Activated naive CD4-positive, alpha-beta T cell treated with anti-CD3 and anti-CD28 coated beads for 36 hours (primary cell): ENCODE data around the gene TRIM7. TPM values are rescaled to one million over a fixed set of nuclear protein-coding genes. Genes with fewer than 3 reads are reported as not detected.

Source experiments
- CTCF ChIA-PET: fragments of 350-600 bp; sonication (Branson Sonifier 250); formaldehyde crosslinking; loops from one replicate; lab custom pipeline; 2021; ENCODE audit warnings: antibody characterized with exemption; lab: Charles Lee
- DNase-seq: peaks from one replicate; pipeline ENCODE4 v3.0.0-alpha.2; 2020
- H3K27ac Mint-ChIP-seq: one replicate; pipeline ENCODE4 v1.8.0; 2021; ENCODE audit warnings: mild to moderate bottlenecking, mixed read lengths
- H3K27me3 Mint-ChIP-seq: one replicate; pipeline ENCODE4 v1.8.0; 2021; ENCODE audit warnings: low read depth, mixed read lengths
- H3K36me3 Mint-ChIP-seq: one replicate; pipeline ENCODE4 v1.8.0; 2021; ENCODE audit warnings: low read depth, mixed read lengths
- H3K4me1 Mint-ChIP-seq: one replicate; pipeline ENCODE4 v1.8.0; 2021; ENCODE audit warnings: low read depth, mixed read lengths
- H3K4me3 Mint-ChIP-seq: one replicate; pipeline ENCODE4 v1.8.0; 2021; ENCODE audit warnings: mild to moderate bottlenecking, moderate library complexity, mixed read lengths
- H3K9me3 Mint-ChIP-seq: one replicate; pipeline ENCODE4 v1.8.0; 2021; ENCODE audit warnings: mixed read lengths
- intact Hi-C: fragments of 100-400 bp; cut with micrococcal nuclease; formaldehyde crosslinking; loops from one replicate; pipeline ENCODE4 v1.15.1; 2023
- total RNA-seq, 2 experiments: library from RNA; stranded (reverse); gene quantifications; one replicate each; pipeline ENCODE4 v1.2.3, GENCODE V29; 2021

The TRIM7 gene
- total RNA-seq, result 1 to 10 TPM; 1.6 to 1.8 TPM

- CTCF ChIA-PET, result interaction anchor here (0.5 to 1.5 kb wide), 3 partner anchors 15 to 45 kb away, joined by 3 to 5 read pairs (median 5); no protein-coding TSS in a partner anchor
- Mint-ChIP-seq H3K27me3 (peaks cover 19% of the 10 kb centered on the region), H3K4me1 (peaks cover 27% of the 10 kb centered on the region), H3K36me3 (peaks cover 10% of the 10 kb centered on the region), H3K9me3 (no peaks in the 10 kb centered on the region), H3K4me3 (peak within 1 kb of the TSS; percentile 92), H3K27ac (no peak within 1 kb of the TSS)
- intact Hi-C loops, result no loop called here
- no peak for DNase-seq
Measured at GRCh38 chr5:181204826-181205760, at the start of gene TRIM7. TRIM7 (minus strand) TSS chr5:181205196; CDS start chr5:181205110, 86 bp downstream.

- peak overlapping the region; percentile 95 for H3K4me3 Mint-ChIP-seq
Measured at GRCh38 chr5:181248277-181248676, 43.3 kb upstream of the TRIM7 start.

GRCh38 chr5:181246276-181247049 lies 41.5 kb upstream of the TRIM7 start:
- DNase-seq, result peak; percentile 89
- CTCF ChIA-PET, result interaction anchor here (0.8 to 1.8 kb wide), 5 partner anchors 9 to 74 kb away, joined by 3 to 6 read pairs (median 4); no protein-coding TSS in a partner anchor
- Mint-ChIP-seq H3K27ac (peak overlapping the region; percentile 99), H3K9me3 (no peaks in the 10 kb centered on the region), H3K4me1 (peaks cover 58% of the 10 kb centered on the region), H3K4me3 (peak overlapping the region; percentile 95), H3K36me3 (peaks cover 38% of the 10 kb centered on the region), H3K27me3 (no peaks in the 10 kb centered on the region)
- intact Hi-C loops, result no loop called here

More at GRCh38 chr5:181248277-181248676, 43.3 kb upstream of the TRIM7 start:
- H3K36me3 Mint-ChIP-seq, result peaks cover 25% of the 10 kb centered on the region
- DNase-seq, result no peak
- intact Hi-C loops, result no loop called here
- H3K4me1 Mint-ChIP-seq, result peaks cover 56% of the 10 kb centered on the region
- CTCF ChIA-PET, result no interaction called here
- no peaks in the 10 kb centered on the region for H3K27me3 Mint-ChIP-seq
- peak overlapping the region; percentile 99 for H3K27ac Mint-ChIP-seq
- H3K9me3 Mint-ChIP-seq, result no peaks in the 10 kb centered on the region

- peaks cover 44% of the 10 kb centered on the region for H3K36me3 Mint-ChIP-seq
- H3K27ac Mint-ChIP-seq, result peak overlapping the region; percentile 99
- H3K4me3 Mint-ChIP-seq, result peak overlapping the region; percentile 95
- no peak for DNase-seq
- no peaks in the 10 kb centered on the region for H3K27me3 Mint-ChIP-seq
- intact Hi-C loops, result no loop called here
- no peaks in the 10 kb centered on the region for H3K9me3 Mint-ChIP-seq
- CTCF ChIA-PET, result interaction anchor here (0.8 to 1.8 kb wide), 5 partner anchors 10 to 73 kb away, joined by 3 to 6 read pairs (median 4); no protein-coding TSS in a partner anchor
- H3K4me1 Mint-ChIP-seq, result peaks cover 62% of the 10 kb centered on the region
Measured at GRCh38 chr5:181245427-181246275, 40.7 kb upstream of the TRIM7 start.

GRCh38 chr5:181243564-181244343 lies 38.8 kb upstream of the TRIM7 start, which contains the start of gene RACK1:
RACK1 (minus strand) TSS chr5:181243906; CDS start chr5:181243800, 106 bp downstream.
- H3K4me1 Mint-ChIP-seq, result peaks cover 60% of the 10 kb centered on the region
- peak within 1 kb of the TSS; percentile 99 for H3K27ac Mint-ChIP-seq
- CTCF ChIA-PET, result no interaction called here
- peaks cover 60% of the 10 kb centered on the region for H3K36me3 Mint-ChIP-seq
- H3K4me3 Mint-ChIP-seq, result peak within 1 kb of the TSS; percentile 95
- no peaks in the 10 kb centered on the region for H3K9me3 Mint-ChIP-seq
- no peaks in the 10 kb centered on the region for H3K27me3 Mint-ChIP-seq
- peak; percentile 94 for DNase-seq
- intact Hi-C loops, result loop anchor here (1.0 to 5.0 kb wide), 7 partner anchors 18 to 1621 kb away; partner anchors contain the start of genes HNRNPH1, TRIM41 and TRIM52

GRCh38 chr5:181243018-181243563 lies 38.1 kb upstream of the TRIM7 start:
- Mint-ChIP-seq H3K36me3 (peaks cover 65% of the 10 kb centered on the region), H3K27me3 (no peaks in the 10 kb centered on the region), H3K9me3 (no peaks in the 10 kb centered on the region), H3K27ac (peak overlapping the region; percentile 99), H3K4me1 (peaks cover 58% of the 10 kb centered on the region), H3K4me3 (peak overlapping the region; percentile 93)
- intact Hi-C loops, result loop anchor here (5.0 kb wide), 1 partner anchor 1621 kb away; the partner anchor contains the start of gene HNRNPH1
- DNase-seq, result no peak
- CTCF ChIA-PET, result no interaction called here

GRCh38 chr5:181242031-181242451 lies 37.0 kb upstream of the TRIM7 start:
- CTCF ChIA-PET, result no interaction called here
- Mint-ChIP-seq H3K27ac (peak overlapping the region; percentile 99), H3K9me3 (no peaks in the 10 kb centered on the region), H3K4me1 (peaks cover 56% of the 10 kb centered on the region), H3K27me3 (no peaks in the 10 kb centered on the region), H3K36me3 (peaks cover 70% of the 10 kb centered on the region), H3K4me3 (peak overlapping the region; percentile 93)
- intact Hi-C loops, result loop anchor here (5.0 kb wide), 1 partner anchor 1620 kb away; the partner anchor contains the start of gene HNRNPH1
- no peak for DNase-seq

GRCh38 chr5:181241393-181241975 lies 36.5 kb upstream of the TRIM7 start:
- CTCF ChIA-PET, result interaction anchor here (0.6 kb wide), 1 partner anchor 10 kb away, joined by 3 read pairs; no protein-coding TSS in a partner anchor

GRCh38 chr5:181239062-181239663 lies 34.2 kb upstream of the TRIM7 start:
- intact Hi-C loops, result no loop called here
- peak overlapping the region; percentile 59 for H3K27ac Mint-ChIP-seq
- CTCF ChIA-PET, result no interaction called here

More at GRCh38 chr5:181241393-181241975, 36.5 kb upstream of the TRIM7 start:
- H3K9me3 Mint-ChIP-seq, result no peaks in the 10 kb centered on the region
- no peaks in the 10 kb centered on the region for H3K27me3 Mint-ChIP-seq
- H3K36me3 Mint-ChIP-seq, result peaks cover 75% of the 10 kb centered on the region
- peak; percentile 84 for DNase-seq
- H3K27ac Mint-ChIP-seq, result peak overlapping the region; percentile 99
- peaks cover 55% of the 10 kb centered on the region for H3K4me1 Mint-ChIP-seq
- intact Hi-C loops, result loop anchor here (5.0 kb wide), 1 partner anchor 1619 kb away; the partner anchor contains the start of gene HNRNPH1
- peak overlapping the region; percentile 93 for H3K4me3 Mint-ChIP-seq

More at GRCh38 chr5:181239062-181239663, 34.2 kb upstream of the TRIM7 start:
- Mint-ChIP-seq H3K36me3 (peaks cover 82% of the 10 kb centered on the region), H3K9me3 (no peaks in the 10 kb centered on the region), H3K4me3 (no peak overlapping the region), H3K4me1 (peaks cover 44% of the 10 kb centered on the region), H3K27me3 (no peaks in the 10 kb centered on the region)
- DNase-seq, result no peak
